Measurements from ENCODE around the gene KCTD20.

GRCh38 chr6:36514554-36515456, 72.0 kb downstream of the KCTD20 start:
- TF ChIP-seq, protein P1, sequence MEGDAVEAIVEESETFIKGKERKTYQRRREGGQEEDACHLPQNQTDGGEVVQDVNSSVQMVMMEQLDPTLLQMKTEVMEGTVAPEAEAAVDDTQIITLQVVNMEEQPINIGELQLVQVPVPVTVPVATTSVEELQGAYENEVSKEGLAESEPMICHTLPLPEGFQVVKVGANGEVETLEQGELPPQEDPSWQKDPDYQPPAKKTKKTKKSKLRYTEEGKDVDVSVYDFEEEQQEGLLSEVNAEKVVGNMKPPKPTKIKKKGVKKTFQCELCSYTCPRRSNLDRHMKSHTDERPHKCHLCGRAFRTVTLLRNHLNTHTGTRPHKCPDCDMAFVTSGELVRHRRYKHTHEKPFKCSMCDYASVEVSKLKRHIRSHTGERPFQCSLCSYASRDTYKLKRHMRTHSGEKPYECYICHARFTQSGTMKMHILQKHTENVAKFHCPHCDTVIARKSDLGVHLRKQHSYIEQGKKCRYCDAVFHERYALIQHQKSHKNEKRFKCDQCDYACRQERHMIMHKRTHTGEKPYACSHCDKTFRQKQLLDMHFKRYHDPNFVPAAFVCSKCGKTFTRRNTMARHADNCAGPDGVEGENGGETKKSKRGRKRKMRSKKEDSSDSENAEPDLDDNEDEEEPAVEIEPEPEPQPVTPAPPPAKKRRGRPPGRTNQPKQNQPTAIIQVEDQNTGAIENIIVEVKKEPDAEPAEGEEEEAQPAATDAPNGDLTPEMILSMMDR (conservative IDR thresholded peaks at IDR 0.05; ENCODE audit: low read length): no peak
- TF ChIP-seq EZH2phosphoT487 (IDR thresholded peaks at IDR 0.05; ENCODE audit: borderline replicate concordance, low read depth, low read length): no peak

Data from OCI-LY7 (cell line).